Gastrocnemius medialis (tissue), 4 donors: ENCODE results near the gene KRTAP5-3. TPM values are rescaled to one million over a fixed set of nuclear protein-coding genes. Genes with fewer than 3 reads are reported as not detected.
A peak's percentile ranks its signal among the peaks of the same experiment; 100 is the strongest.

Experiments used
- ATAC-seq, 2 donors: fragments of 150-250 bp; one replicate each; pipeline ENCODE4 v1.9.1; 2016
- DNase-seq, 2 donors: peaks; one replicate each; pipeline ENCODE4 v3.0.0-alpha.2; 2019
- H3K27ac ChIP-seq, 4 donors: fragments of 200-600 bp; sonication (generic); 1 replicate in 1 of 4; 2 replicates in 3 of 4; pipeline ENCODE4 v1.5.1; 2016 to 2018; ENCODE audit warnings: mild to moderate bottlenecking in 2 of 4, moderate library complexity in 1 of 4
- H3K27me3 ChIP-seq, 3 donors: fragments of 200-600 bp; sonication (generic) in 2 of 3; 1 replicate in 1 of 3; 2 replicates in 2 of 3; pipeline versions ENCODE4 v1.5.1 to v1.6.0; 2016 to 2019; ENCODE audit warnings: mild to moderate bottlenecking in 1 of 3, moderate library complexity in 1 of 3
- H3K36me3 ChIP-seq, 2 donors: fragments of 200-600 bp; sonication (generic) in 1 of 2; one replicate each; pipeline ENCODE4 v1.5.1; 2017 to 2018
- H3K4me1 ChIP-seq, 2 donors: fragments of 200-600 bp; sonication (generic) in 1 of 2; one replicate each; pipeline ENCODE4 v1.5.1; 2016 to 2017; ENCODE audit warnings: mild to moderate bottlenecking in 2 of 2
- H3K4me3 ChIP-seq, 4 donors: fragments of 200-600 bp; sonication (generic) in 3 of 4; 1 replicate in 1 of 4; 2 replicates in 3 of 4; pipeline ENCODE4 v1.5.1; 2016 to 2019; ENCODE audit warnings: mild to moderate bottlenecking in 2 of 4
- H3K9me3 ChIP-seq, 3 donors: fragments of 200-600 bp; sonication (generic) in 2 of 3; 1 replicate in 1 of 3; 2 replicates in 2 of 3; pipeline ENCODE4 v1.5.1; 2016 to 2019
- CTCF ChIP-seq, 5 experiments: fragments of 450-650 bp in 3 of 5; fragments of 200-600 bp in 2 of 5; sonication (generic) in 2 of 5; IDR thresholded peaks in 4 of 5; conservative IDR thresholded peaks in 1 of 5; 1 replicate in 4 of 5; 2 replicates in 1 of 5; pipeline ENCODE4 v1.5.1; 2016 to 2019; ENCODE audit warnings: antibody characterized with exemption in 5 of 5, mild to moderate bottlenecking in 3 of 5, moderate library complexity in 3 of 5
- POLR2A ChIP-seq, 2 donors: fragments of 450-650 bp; IDR thresholded peaks; one replicate each; pipeline ENCODE4 v1.6.1; 2017; ENCODE audit warnings: antibody characterized with exemption in 2 of 2, mild to moderate bottlenecking in 2 of 2, moderate library complexity in 2 of 2
- in situ Hi-C, 4 donors: fragments of 200-750 bp; cut with MboI; loops; one replicate each; pipeline versions ENCODE4 v1.15.0 to v1.8.0; 2017; ENCODE audit warnings: low sequenced_read_pairs in 4 of 4
- intact Hi-C: fragments of 100-400 bp; cut with DNase I; formaldehyde crosslinking; loops from one replicate; pipeline ENCODE4 v1.15.1; 2023; ENCODE audit warnings: low total_unique reads
- total RNA-seq, 4 donors: library from RNA; depleted of rRNA; stranded (reverse); fragments of >200 nt; gene quantifications; one replicate each; pipeline versions ENCODE4 v1.1.0 to v1.2.3, GENCODE V29; 2016

KRTAP5-3 gene
- total RNA-seq, 4 donors from 2014 or later = not detected

GRCh38 chr11:1570001-1570453 lies 38.2 kb downstream of the KRTAP5-3 start:
- H3K27me3 ChIP-seq = no peaks in the 10 kb centered on the region
- H3K27ac ChIP-seq = peak overlapping the region in 3 of 4 donors; percentile 83 to 91 (median 86)
- no peaks in the 10 kb centered on the region for H3K36me3 ChIP-seq
- in situ Hi-C loops (no loop called here), intact Hi-C loops (loop anchor here (5.0 kb wide), 1 partner anchor 258 kb away; no protein-coding TSS in a partner anchor)
- no peak for DNase-seq
- no peaks in the 10 kb centered on the region for H3K9me3 ChIP-seq
- no peak for ATAC-seq
- TF ChIP-seq CTCF (IDR thresholded peaks at IDR 0.05 in 4 of 5, conservative IDR thresholded peaks at IDR 0.05 in 1 of 5) = no peak
- TF ChIP-seq POLR2A (IDR thresholded peaks at IDR 0.05) = no peak
- no peak overlapping the region for H3K4me3 ChIP-seq
- peaks cover 5 to 78% of the 10 kb centered on the region in 2 donors for H3K4me1 ChIP-seq

- Histone ChIP-seq H3K36me3 (no peaks in the 10 kb centered on the region), H3K27me3 (no peaks in the 10 kb centered on the region), H3K4me1 (peaks cover 3 to 84% of the 10 kb centered on the region in 2 donors), H3K4me3 (no peak overlapping the region), H3K27ac (peak overlapping the region in 3 of 4 donors; percentile 83 to 91 (median 86)), H3K9me3 (no peaks in the 10 kb centered on the region)
- DNase-seq (no peak), ATAC-seq (no peak)
- in situ Hi-C loops = no loop called here
- intact Hi-C loops = loop anchor here (5.0 kb wide), 1 partner anchor 178 kb away; no protein-coding TSS in a partner anchor
- TF ChIP-seq CTCF (IDR thresholded peaks at IDR 0.05 in 4 of 5, conservative IDR thresholded peaks at IDR 0.05 in 1 of 5) (no peak), POLR2A (IDR thresholded peaks at IDR 0.05) (no peak)
These were observed 38.9 kb downstream of the KRTAP5-3 start for GRCh38 chr11:1569251-1569780.

- intact Hi-C loops = loop anchor here (5.0 kb wide), 1 partner anchor 179 kb away; no protein-coding TSS in a partner anchor
- in situ Hi-C loops = no loop called here
- H3K27me3 ChIP-seq = no peaks in the 10 kb centered on the region
- DNase-seq = no peak
- no peak overlapping the region for H3K4me3 ChIP-seq
- peak overlapping the region in 3 of 4 donors; percentile 67 to 91 (median 86) for H3K27ac ChIP-seq
- H3K36me3 ChIP-seq = no peaks in the 10 kb centered on the region
- H3K9me3 ChIP-seq = no peaks in the 10 kb centered on the region
- TF ChIP-seq POLR2A (IDR thresholded peaks at IDR 0.05) (no peak), CTCF (IDR thresholded peaks at IDR 0.05 in 4 of 5, conservative IDR thresholded peaks at IDR 0.05 in 1 of 5) (no peak)
- ATAC-seq = no peak
- peaks cover 0 to 83% of the 10 kb centered on the region in 2 donors for H3K4me1 ChIP-seq
These were observed 39.8 kb downstream of the KRTAP5-3 start for GRCh38 chr11:1568441-1568911.

GRCh38 chr11:1567721-1568100 lies 40.6 kb downstream of the KRTAP5-3 start:
- in situ Hi-C loops (no loop called here), intact Hi-C loops (loop anchor here (5.0 kb wide), 1 partner anchor 180 kb away; no protein-coding TSS in a partner anchor)
- no peak for DNase-seq
- H3K27me3 ChIP-seq = no peaks in the 10 kb centered on the region
- H3K4me1 ChIP-seq = peaks cover 0 to 75% of the 10 kb centered on the region in 2 donors
- no peak overlapping the region for H3K4me3 ChIP-seq
- no peaks in the 10 kb centered on the region for H3K36me3 ChIP-seq
- H3K9me3 ChIP-seq = no peaks in the 10 kb centered on the region
- H3K27ac ChIP-seq = peak overlapping the region; percentile 57 to 91 (median 76)
- ATAC-seq = no peak
- TF ChIP-seq CTCF (IDR thresholded peaks at IDR 0.05 in 4 of 5, conservative IDR thresholded peaks at IDR 0.05 in 1 of 5) (peak in 1 of 5 experiments; percentile 26), POLR2A (IDR thresholded peaks at IDR 0.05) (peak; percentile 18 to 40)
